GM03348 (cell line): ENCODE results near the gene VPS41.

Source experiments
- DNase-seq: peaks from one replicate; pipeline ENCODE4 v3.0.0; 2012; ENCODE audit warnings: low spot score

Gene VPS41

DNA sequence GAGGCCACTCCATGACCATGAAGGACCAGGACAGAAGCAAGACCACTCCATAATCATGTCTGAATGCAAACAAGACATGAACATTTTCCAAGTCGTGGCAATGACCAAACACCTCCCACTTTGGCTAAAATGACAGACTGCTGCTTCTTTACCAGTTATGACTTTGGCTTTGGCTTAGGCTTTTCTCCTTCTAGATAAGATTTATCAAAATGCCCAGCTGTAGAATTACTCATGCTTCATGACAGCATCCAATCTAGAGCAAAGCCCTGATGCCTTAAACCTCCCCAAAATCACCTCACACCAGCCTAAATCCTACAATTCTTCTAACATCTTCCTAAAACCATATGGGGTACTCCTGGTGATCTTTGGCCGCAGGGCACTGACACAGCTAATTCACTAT is 102.1 kb downstream of the VPS41 start:
- no peak for DNase-seq

DNA sequence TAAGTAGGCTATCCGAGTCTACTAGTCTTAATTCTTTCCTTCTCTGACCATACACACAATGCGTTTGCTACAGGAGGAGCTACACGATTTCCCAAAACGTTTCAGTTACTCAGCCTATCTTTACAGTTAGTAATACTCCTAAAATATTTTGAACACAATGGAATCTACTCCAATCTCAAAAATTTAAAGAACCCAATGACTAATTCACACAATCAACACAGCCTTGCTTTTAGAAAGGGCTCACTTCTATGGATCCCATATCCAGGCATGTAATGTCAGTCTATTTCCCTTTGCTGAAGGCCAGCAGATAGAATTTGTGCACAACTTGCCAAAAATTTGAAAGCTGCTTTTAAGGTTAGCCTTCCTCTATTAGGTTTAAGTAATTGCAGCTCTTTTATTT is 107.2 kb downstream of the VPS41 start:
- peak; percentile 3 for DNase-seq

DNA sequence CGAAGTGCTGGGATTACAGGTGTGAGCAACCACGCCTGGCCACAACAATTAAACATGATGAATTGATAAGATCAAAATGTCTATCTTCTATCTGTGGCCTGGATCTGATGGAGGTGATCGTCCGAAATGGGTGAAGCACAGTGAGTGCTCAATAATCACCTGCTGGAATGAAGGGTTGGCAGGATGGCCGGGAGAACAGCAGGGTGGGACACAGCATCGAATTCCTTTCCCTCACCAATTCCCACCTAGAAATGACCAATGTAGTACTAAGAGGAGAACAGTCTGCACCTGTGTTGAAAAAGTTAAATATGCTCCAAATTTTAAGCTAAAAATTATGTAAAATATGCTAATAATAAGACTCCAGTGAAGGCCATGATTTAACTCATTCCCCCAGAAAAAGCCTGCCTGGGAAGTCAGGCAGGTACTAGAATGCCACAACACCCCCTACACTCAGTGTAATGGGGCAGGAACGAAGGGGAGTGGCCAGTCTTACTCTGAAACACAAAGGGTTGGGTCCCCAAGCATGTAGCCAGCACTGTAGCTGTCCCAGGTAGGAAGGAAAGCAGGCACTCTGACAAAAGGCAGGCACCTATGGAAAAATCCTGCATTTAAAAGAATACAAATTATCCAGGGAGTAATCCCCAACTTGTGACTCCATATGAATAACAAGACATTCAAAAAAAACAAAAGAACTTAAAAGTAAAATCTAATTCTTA is 110.3 kb downstream of the VPS41 start:
- DNase-seq, result no peak

DNA sequence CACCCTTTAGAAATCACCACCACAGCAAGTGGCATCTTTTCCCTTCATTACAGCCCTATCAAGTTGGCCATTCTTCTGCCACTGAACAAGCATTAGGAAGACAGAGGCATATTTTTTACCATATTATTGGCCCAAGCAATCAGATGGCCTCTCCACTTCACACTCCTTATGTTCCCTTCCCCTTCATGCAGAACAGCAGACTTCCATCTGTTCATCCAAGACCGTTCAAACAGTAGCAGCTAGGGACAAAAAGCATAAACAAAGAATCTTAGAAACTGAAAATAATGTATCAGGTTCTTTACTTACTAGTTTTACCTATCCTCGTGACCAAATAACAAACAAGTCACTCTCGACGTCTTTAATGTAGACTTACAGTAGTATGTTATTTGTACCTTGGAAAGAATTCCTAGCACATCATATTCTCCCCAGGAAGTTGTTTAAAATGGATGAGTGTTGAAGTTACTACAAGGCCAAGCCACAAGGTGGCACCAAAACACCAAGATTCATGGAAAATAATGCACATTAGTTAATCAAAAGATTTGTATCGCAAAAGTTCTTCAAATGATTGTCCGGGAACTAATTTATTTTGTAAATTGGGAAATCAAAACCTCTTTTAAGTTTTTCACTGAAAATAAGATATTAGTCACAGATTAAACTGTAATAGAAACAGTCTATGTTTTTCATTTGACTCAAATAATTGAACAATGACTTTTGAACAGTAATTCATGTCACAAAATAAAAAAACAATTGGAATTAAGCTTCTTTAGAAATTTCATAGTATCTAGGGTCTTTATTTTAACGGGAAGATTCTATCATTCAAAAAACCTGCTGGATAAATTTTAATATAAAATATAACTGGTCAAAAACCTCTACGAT is 112.1 kb downstream of the VPS41 start:
- peak; percentile 67 for DNase-seq

DNA sequence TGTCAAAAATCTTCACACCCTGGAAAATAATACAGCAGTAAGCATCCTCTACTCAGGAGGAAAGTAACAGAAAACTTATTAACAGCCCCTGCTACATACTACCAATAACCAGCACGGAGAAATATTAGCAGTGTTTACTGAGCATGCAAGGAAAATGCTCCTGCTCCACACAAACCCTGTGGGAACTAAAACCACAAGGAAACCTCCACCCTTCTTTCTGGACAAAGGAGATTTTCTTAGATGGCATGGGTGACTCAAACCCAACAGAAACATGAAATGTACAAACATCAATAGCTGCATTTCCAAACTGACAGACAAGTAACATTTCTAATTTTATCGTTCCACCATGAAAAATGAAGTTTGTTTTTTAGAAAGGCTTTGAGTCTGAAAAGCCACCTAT is 113.4 kb downstream of the VPS41 start:
- no peak for DNase-seq

DNA sequence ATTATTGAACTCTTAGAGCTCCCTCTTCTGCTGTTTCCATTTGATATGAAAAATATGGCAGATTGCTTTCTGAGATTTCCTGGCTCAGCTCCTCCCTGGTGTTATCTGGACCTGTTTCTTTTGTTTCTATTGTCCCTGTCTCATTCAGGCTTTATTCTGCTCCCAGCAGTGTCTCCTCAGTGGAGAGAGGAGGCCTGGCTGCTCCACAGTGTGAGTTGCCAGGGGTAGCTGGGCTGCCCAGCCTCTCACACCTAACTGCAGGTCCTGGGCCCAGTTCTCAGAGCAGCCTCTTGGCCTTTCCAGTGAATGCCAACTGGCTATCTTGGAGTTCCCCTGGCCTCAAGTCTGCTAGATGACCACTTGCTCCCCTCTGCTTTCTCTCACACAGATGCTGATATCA is 127.0 kb downstream of the VPS41 start:
- DNase-seq, result no peak

DNA sequence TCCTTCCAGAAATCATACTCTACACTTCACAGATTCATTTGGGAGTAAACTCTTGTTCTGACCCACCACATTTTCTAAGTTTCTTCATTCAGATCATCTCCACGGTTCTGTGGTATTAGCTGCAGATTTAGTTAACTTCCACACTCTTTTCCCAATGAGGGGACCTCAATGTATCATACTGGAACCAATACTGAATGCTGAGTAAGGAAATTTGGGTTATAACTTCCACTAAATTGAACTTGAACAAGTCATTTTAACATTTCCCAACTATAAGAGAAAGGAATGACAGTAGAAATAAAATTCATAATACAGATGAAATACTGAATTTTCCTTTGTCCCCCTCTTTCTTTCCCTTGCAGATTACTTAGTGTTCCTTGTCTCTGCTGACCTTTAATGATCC is 131.4 kb downstream of the VPS41 start:
- no peak for DNase-seq

DNA sequence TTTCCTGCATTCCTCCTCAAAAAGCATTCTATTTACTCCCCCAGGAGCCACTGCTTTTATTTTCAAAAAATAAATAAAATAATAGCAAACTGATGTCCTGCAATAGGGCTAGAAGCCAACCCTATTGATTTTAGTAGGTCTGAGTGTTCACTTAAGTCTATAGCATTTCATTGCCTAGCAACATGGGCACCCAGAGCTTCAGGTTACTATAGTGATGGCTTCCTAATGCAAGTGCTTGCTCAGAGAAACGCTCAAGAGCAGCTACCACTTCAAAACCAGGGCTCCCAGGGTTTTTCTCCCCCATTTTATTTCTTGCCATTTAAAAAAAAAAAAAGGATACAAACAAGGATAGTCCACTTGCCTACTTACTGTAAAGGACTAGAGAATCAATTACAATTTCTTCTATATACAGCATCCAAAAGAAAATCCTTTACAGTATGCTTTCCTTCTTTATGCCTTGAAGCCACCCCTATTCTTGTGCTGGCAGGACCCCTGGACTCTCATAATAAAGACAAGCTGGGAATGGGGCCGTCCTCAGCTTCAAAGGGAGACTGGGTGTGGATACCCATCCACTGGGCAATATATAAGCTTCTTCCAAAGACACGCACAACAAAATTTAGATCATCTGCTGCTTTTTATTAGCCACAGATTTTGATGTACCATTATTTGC is 133.3 kb downstream of the VPS41 start:
- no peak for DNase-seq

DNA sequence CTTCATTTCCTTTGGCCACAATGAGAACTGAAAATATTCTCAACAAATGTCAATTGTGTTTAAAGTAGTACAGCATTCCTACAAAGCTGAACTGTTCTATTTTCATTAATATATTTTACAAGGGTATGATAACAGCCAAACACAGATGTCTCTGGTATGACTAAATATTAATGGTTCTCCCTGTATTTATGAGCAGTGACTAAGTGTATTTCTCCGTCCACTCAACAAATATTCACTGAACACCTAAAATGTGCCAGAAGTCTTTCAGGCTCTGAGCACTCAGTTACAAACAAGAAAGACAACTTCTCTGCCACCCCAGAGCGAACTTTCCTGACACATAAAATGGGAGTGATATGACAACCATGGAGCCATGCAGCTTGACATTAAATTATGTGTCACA is 135.6 kb downstream of the VPS41 start:
- DNase-seq, result peak; percentile 15

DNA sequence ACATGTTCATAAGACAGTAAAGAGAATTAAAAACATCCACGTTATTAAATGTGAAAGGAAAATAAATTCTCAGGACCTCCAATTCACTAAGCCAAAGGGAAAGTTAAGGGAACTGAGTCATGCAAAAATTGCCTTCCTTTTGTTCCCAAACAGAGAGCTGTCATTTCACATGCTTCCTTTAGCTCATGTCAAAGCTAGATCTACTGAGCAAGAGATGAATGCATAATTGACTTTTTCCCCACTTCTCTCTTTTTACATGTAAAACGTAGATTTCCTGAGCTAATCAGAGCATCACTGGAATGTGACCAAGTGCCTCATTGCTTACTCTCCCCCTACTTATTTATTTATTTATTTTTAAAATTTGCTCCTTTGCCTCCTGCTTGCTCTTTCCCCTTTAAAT is 148.8 kb downstream of the VPS41 start:
- DNase-seq, result no peak

DNA sequence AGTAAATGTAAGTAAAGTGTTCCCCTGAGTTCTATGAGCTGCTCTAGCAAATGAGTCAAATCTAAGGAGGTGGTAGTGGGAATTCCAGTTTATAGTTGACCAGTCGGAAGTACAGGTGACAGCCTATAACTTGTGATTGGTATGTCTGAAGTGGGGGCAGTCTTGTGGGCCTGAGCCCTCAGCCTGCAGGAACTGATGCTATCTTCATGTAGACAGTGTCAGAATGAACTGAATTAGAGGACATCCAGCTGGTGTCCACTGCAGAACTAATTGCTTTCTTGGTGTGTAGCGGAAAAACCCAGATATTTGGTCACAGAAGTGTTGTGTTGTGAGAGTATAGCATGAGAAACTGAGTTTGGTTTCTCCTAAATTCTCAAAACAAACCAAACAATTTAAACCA is 150.0 kb downstream of the VPS41 start:
- no peak for DNase-seq

DNA sequence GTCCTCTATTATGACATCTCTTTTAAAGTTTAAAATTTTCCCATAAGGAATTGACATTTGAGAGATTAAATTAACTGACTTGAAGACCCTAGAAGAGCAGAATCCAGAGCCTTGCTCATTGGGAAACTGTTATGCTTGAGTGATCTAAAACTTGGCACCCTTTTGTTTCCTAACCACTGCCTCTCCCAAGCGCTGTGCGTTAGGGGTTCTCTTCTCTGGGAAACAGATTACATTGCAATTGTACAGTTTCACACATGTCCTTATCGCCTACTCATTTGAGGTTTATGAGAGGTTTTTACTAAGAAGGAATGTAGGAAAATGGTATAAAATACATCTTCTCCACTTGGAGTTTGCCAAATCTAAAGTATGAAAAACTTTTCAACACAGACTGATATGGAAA is 151.1 kb downstream of the VPS41 start:
- no peak for DNase-seq

DNA sequence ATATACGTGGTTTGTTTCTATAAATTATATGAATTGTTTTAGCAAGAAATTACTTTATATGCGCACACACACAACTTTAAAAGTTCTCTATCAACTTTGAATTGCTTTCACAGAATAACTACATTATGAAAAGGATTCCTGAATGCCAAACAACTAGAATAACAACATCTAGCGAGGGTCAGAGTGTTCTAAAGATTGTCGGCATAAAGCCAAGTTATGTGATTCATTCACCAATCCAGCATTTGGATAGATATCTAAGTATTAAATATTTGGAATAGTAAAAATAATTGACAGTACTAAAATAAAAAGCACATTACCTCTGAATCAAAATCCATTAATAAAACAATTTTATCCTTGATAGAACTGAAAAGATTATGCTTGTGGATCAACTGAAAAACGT is 152.5 kb downstream of the VPS41 start:
- DNase-seq, result peak; percentile 11

DNA sequence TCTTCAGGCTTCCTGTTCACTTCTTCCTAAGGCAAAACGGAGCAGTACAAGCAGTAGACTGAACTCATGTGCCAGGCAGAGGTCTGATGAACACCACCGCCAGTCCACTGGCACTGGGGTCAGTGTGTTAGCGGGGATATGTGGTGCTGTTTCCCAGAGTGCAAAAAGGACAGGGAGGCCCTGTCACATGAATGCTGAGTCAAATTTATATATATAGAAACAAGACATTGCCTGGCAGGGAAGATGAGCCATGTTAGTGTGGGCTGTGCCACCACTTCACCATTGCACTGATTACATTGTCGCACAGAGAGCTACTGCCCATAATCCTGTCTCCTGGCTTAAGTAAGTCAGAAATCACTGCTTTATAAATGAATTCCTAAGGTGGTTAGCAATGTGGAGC is 155.6 kb downstream of the VPS41 start:
- no peak for DNase-seq

DNA sequence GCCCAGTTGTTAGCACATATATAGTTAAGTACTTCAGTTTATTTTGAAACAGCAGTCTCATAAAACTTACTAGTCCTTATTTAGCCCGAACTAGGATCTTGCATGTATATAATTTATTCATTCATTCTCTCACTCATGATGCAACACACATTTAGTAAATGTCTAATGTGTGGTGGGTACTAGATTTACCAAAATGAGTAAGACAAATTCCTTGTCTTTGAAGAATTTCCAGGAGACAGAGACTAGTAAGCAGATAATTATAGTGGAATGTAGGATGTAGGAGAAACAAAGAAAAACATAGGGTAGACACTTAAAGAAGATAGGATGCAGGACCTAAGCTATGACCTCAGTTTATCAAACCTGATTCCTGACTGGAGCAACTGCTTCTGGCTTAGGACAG is 157.6 kb downstream of the VPS41 start:
- peak; percentile 15 for DNase-seq

DNA sequence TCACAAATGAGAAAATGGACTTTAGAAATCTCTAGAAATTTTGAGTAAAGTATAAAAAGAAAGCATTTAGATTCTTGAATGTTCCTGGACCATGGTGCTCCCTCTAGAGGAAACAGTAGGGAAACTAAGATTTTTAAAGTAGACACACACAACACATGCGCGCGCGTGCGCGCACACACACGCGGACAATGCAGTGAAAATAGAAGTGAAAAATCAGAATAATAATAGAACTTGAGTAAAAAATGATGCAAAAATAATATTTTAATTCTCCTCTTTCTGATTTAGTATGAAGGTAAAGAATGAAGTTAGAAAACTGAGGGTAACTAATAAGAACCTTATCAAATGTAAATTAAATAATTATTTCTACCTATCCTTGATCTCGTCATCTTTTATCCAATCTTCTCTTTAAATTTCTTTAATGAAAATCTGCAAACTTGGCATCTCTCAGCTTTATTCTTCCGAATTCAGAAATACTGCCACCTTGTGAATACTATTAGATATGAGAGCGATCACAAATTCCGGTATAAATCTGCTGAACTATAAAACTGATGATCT is 160.9 kb downstream of the VPS41 start:
- peak; percentile 36 for DNase-seq

DNA sequence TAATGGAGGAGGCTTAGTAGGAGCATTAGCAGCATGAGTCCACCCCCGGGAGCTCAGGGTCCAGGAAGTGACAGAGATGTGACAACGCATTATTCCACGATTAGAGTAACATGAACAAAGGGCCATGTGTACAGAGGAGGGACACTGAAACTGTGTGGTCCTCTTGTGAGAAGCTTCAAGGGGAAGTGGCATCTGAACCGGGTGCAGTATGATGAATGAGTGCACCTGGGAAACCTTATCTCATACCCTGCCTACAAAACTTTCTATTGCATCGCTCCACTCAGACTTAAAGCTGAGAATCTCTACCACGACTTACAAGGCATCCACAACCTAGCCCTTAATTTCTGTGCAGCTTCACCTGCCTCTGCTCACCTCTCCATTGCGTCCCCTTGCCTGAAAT is 162.6 kb downstream of the VPS41 start:
- DNase-seq, result no peak

DNA sequence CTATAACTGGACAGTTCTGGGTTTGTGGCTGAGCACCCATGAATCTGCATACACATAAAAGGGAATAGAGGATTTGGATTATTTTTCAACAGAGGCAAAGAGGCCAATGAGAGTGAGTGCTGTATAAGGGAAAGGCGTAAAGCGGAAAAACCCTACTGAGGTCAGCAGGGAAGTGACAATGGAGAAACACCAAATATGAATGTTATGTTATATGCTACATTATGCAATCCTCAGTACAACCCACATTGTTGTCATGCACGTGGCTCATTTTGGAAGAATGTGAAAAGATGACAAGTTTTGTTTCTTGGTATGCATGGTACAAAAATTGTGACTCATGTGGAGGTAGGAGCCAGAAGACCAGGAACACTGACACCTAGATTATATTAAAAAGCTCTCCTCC is 164.2 kb downstream of the VPS41 start:
- DNase-seq, result peak; percentile 48

DNA sequence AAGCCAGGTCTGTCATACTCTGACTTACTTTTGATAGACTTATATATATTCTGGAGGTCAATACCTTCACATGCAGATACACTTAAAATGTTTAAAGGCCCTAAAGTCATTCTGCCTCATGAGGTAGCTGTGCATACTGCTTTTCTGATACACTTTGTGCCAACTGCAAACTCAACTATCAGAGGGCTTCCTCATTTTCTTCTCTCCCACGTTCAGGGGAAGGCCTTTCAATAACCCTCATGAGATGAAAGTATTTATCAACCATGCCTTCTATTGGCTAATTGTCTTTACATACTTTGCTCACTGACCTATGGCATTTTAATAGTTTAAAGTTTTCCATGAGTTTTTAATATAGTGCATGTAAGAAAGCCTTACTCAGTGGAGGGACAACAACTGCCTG is 165.1 kb downstream of the VPS41 start:
- no peak for DNase-seq

DNA sequence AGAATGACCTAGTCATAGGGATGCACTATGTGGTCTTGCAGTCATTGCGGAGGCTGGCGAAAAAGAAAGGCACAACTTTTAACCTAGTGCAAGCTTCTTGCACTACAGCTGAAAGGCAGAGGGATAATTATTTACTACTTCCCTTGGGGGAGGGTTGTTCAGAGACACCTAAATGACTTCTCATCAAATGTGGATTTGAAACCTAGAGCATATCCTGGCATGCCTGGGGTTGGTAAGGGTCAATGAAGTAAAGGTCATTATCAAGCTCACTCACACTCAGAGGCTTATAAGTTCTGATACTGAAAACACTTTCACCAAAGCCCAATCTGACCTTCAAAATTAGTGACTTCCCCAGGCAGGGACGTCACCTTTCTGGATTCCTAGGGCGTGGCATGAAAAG is 168.9 kb downstream of the VPS41 start:
- no peak for DNase-seq

DNA sequence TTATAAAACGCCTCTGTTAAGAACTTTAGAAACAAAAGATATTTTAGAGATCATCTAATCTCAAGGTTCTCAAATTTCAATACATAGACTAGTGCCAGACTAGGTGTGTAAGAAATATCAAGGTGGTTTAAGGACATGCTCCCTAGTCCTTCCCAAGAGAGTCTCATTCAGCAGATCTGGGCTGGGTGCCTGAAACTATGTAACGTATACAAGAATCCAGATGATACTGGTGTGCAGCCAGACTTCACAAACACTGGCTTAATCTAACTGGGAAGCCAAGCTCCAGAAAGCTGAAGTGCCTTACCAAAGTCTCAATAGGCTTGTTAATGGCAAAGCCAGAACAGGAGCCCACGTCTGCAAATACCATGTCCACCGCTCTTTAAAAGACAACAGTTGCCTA is 172.9 kb downstream of the VPS41 start:
- DNase-seq, result no peak

DNA sequence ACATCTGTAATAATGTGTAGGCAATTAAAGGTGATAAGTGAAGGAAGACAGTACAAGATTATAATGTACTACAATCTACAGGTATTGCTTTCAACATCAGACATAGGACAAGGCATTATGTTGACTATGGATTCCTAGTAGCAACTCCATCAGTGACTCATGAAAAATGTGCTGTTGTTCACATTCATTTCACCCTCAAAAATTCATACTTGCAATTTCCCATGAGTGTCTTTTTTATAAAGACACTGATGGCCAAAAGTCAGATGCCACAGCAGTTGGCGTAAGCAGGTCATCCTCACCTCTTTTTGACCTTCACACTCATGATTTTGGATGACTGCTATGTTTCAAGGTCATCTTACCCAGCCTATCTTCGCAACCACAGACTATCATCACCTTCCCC is 177.8 kb downstream of the VPS41 start:
- DNase-seq, result peak; percentile 27

DNA sequence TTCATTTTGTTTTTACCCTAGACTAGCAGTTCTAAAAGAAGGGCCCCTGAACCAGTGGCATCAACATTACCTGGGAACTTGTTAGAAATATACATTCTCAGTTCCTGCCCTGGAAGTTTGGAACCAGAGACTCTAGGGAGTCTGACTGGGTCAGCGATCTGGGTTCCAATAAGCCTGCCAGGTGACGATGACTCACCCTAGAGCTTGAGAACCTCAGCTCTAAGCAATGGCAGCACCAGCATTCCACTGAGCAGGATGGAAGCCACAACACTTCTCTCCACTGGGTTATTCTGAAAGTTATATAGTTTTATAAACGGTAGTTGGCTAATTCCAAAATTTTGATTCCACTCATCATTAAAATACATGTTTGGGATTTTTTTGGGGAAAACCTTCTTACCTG is 180.8 kb downstream of the VPS41 start:
- no peak for DNase-seq
